Mucosa of gallbladder (tissue), 1 donor: ENCODE data around the gene PFDN4. TPM values are rescaled to one million over a fixed set of nuclear protein-coding genes. Genes with fewer than 3 reads are reported as not detected.

ENCODE experiments used
- DNase-seq: peaks from one replicate; pipeline ENCODE4 v3.0.0-alpha.2; 2020; ENCODE audit warnings: low spot score
- total RNA-seq: library from RNA; stranded (reverse); gene quantifications from one replicate; pipeline ENCODE4 v1.2.1, GENCODE V29; 2021
- donor health status: DM: no; HTN: no; CAD: no.

The PFDN4 gene
- total RNA-seq: 22.2 TPM

- DNase-seq: peak; percentile 79
These were observed at the start of gene PFDN4 for GRCh38 chr20:54207743-54208547. Gene PFDN4 (plus strand): TSS chr20:54208087. CDS start chr20:54208101, 14 bp downstream.

- DNase-seq: no peak
These were observed 49.7 kb upstream of the PFDN4 start for GRCh38 chr20:54158226-54158625.

- DNase-seq: no peak
These were observed 49.0 kb upstream of the PFDN4 start for GRCh38 chr20:54158856-54159418.

- no peak for DNase-seq
These were observed 47.6 kb upstream of the PFDN4 start for GRCh38 chr20:54160065-54161007.

- no peak for DNase-seq
These were observed 46.7 kb upstream of the PFDN4 start for GRCh38 chr20:54161008-54161820.

GRCh38 chr20:54161821-54162149 is 46.1 kb upstream of the PFDN4 start:
- no peak for DNase-seq

GRCh38 chr20:54162378-54163009 is 45.4 kb upstream of the PFDN4 start:
- no peak for DNase-seq

- no peak for DNase-seq
These were observed 44.5 kb upstream of the PFDN4 start for GRCh38 chr20:54163402-54163801.

- DNase-seq: no peak
These were observed 42.9 kb upstream of the PFDN4 start for GRCh38 chr20:54165014-54165413.

GRCh38 chr20:54165803-54166202 is 42.1 kb upstream of the PFDN4 start:
- no peak for DNase-seq

GRCh38 chr20:54166987-54167662 is 40.8 kb upstream of the PFDN4 start:
- no peak for DNase-seq

GRCh38 chr20:54167909-54168872 is 39.7 kb upstream of the PFDN4 start:
- no peak for DNase-seq

- no peak for DNase-seq
These were observed 38.7 kb upstream of the PFDN4 start for GRCh38 chr20:54168961-54169862.

- no peak for DNase-seq
These were observed 37.8 kb upstream of the PFDN4 start for GRCh38 chr20:54170026-54170471.

GRCh38 chr20:54170963-54171362 is 36.9 kb upstream of the PFDN4 start:
- no peak for DNase-seq

- no peak for DNase-seq
These were observed 35.4 kb upstream of the PFDN4 start for GRCh38 chr20:54172532-54172855.

GRCh38 chr20:54172856-54173652 is 34.8 kb upstream of the PFDN4 start:
- no peak for DNase-seq
